GM19351 (cell line): ENCODE data around the gene RGMB.
"Not testable (repeated sequence)": the region's sequence is repeated elsewhere in the genome, so short reads cannot be mapped to it uniquely, and the experiment has no call there.

ENCODE experiments used
- ATAC-seq: cut with Tn5 transposase; IDR thresholded peaks from one replicate; pipeline ENCODE4 v1.9.1; 2021; ENCODE audit warnings: mild to moderate bottlenecking, moderate library complexity; ENCODE audit not compliant: unreplicated experiment

Gene RGMB, protein sequence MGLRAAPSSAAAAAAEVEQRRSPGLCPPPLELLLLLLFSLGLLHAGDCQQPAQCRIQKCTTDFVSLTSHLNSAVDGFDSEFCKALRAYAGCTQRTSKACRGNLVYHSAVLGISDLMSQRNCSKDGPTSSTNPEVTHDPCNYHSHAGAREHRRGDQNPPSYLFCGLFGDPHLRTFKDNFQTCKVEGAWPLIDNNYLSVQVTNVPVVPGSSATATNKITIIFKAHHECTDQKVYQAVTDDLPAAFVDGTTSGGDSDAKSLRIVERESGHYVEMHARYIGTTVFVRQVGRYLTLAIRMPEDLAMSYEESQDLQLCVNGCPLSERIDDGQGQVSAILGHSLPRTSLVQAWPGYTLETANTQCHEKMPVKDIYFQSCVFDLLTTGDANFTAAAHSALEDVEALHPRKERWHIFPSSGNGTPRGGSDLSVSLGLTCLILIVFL

DNA sequence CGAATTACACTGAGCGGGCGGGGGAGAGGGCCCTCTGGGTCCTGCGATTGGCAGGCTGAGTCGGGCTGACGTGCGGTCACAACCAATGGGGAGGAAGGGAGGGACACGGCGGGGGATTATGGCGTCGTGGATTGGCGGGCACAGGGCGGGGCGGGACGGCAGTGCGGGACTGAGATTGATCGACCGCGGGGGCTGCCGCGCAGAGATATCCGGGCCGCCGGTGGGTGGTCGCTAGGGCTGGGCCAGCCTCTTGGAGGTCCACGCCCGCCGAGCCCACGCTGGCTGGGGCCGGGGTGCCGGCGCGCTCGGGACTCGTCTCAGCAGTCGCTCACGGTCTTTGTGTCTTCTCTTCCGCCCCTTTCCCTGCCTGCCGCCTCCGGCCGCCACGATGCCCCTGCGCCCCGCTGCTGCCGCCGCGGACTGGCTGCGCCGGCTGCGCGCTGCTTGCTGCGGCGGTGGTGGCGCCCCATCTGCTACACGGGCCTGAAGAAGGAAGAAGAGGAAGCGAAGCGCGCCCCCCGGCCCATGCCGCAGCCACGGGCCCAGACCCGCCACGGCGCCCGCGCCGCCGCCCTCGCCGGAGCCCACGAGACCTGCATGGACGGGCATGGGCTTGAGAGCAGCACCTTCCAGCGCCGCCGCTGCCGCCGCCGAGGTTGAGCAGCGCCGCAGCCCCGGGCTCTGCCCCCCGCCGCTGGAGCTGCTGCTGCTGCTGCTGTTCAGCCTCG, at the start of gene RGMB:
Gene RGMB, plus strand, starts transcription at position 200 of the 728 bp plus-strand sequence. Its CDS starts 408 bp downstream, at position 608.
- ATAC-seq: peak; percentile 74

DNA sequence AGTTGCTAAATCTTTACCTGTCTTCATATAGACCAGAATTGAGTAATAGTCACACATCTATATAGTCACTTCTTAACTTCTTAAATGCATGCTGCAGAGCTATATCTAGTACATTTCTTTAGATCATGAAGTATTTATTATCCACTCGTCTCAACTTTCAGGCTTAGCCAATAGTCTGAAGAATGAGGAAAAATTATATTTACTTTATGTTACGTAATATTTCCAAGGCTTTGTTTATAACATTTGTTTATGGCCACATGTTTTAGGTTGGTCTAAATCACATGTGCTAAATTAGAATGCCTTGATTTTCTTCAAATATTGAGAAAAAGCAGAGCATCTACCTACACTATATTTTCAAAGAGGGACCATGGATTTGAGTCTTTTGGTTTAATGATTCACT, 47.2 kb upstream of the RGMB start:
- no peak for ATAC-seq

DNA sequence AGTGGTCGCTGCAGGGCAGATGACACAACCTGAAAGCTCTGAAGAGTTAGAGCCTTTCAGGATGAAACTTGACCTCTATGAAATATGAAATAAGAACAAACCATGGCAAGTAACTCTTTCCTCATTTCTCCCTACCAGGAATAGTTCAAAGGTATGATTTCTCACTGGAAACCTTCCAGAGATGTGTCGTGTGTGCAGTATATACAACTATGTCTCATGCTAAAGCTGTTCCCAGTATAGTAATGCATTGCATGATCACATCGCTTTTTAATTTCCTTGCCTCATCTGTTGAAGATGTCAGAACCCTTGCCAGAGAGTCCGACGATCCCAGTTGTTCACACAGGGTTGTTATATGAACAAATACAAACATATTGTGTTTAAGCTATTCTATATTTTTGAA, 45.8 kb upstream of the RGMB start:
- ATAC-seq: no peak

DNA sequence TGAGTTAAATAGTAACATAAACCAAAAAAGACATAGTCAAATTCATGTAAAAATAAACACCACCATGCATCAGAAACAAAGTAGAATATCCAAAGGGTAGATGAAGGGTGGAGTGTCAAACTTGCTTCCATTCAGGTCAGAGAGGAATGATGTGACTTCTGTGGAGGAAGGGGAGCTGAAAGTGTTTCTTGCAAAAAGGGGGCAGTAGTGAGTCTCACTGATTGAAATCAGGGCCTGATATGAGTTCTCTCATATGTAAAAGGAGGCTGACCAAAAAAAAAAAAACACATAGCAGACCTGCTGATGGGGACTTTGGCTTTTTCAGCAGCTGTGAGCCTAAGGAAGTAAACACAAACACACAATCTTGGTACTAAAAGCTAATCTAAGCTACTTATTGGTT, 38.8 kb upstream of the RGMB start:
- ATAC-seq: no peak

DNA sequence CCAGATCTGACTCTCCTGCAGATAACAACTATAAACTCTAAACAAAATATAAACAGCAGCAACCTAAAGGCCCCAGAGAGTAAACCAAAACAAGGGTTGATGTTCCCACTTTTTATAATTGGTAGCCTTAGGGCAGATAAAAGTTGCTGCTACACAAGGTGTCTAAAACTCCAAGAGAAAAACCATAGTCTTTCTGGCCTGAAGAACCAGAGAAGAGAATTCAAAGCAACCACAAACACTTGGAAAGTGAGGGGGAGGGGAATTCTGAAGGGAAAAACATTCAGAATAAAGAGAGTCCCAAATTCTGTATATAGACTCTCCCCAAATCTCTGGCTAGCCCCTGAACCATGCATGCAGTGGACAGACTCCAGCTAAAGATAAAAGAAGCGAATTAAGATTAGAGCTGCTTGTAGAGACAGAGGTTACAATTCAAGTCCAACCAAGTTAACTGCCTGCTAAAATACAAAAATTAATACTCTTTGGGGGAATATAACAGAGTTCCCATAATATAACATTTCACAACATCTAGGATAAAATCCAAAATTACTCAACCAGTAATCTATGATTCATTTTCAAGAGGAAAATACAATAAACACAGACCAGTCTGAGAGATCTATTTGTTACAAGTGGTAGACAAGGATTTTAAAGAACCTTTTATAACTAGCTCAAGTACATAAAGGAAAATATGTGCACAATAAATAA, 37.5 kb upstream of the RGMB start:
- no peak for ATAC-seq

DNA sequence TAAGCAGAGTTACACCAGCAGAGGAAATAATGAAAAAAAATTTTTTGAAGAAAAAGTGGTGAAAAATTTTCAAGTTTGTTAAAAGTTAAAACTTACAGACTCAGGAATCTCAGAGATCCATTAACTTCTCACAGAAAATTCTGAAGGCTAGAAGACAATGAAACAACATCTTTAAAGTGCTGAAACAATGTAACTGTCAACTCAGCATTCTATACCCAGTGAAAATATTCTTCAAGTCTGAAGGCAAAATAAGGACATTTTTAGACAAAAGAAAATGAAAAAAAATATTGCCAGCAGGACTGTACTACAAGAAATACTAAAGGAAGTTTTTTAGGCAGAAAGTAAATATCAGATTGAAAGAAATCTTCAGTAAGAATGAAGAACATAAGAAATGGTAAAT, 36.7 kb upstream of the RGMB start:
- no peak for ATAC-seq

DNA sequence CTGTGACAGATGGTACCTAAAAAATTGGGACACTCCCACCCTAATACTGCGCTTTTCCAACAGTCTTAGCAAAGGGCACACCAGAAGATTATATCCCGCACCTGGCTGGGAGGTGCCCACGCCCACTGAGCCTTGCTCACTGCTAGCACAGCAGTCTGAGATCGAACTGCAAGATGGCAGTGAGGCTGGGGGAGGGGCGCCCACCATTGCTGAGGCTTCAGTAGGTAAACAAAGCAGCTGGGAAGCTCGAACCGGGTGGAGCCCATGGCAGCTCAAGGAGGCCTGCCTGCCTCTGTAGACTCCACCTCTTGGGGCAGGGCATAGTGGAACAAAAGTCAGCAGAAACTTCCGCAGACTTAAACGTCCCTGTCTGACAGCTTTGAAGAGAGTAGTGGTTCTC, 36.0 kb upstream of the RGMB start:
- not testable (repeated sequence) for ATAC-seq

DNA sequence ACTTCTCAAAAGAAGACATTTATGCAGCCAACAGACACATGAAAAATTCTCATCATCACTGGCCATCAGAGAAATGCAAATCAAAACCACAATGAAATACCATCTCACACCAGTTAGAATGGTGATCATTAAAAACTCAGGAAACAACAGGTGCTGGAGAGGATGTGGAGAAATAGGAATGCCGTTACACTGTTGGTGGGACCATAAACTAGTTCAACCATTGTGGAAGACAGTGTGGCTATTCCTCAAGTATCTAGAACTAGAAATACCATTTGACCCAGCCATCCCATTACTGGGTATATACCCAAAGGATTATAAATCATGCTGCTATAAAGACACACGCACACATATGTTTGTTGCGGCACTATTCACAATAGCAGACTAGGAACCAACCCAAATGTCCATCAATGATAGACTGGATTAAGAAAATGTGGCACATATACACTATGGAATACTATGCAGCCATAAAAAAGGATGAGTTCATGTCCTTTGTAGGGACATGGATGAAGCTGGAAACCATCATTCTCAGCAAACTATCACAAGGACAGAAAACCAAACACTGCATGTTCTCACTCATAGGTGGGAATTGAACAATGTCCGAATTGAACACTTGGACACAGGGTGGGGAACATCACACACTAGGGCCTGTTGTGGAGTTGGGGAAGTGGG, 34.8 kb upstream of the RGMB start:
- ATAC-seq: not testable (repeated sequence)

DNA sequence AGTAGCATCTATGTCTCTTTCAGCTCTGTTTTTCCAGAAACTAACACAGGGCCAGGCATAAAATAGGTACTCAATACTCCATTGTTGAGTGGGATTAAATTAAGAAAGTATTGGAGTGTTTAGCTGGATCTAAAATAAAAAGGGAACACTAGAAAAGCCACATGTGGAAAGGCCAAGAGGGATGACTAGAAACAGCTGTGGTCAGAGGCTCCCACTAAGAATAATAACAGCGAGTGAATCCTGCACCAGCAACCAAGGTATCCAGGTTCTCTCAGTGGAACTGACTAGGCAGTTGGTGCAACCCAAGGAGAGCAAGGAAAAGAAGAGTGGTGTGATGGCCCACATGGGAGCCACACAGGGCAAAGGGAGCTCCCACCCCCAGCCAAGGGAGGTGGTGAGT, 31.5 kb upstream of the RGMB start:
- no peak for ATAC-seq

DNA sequence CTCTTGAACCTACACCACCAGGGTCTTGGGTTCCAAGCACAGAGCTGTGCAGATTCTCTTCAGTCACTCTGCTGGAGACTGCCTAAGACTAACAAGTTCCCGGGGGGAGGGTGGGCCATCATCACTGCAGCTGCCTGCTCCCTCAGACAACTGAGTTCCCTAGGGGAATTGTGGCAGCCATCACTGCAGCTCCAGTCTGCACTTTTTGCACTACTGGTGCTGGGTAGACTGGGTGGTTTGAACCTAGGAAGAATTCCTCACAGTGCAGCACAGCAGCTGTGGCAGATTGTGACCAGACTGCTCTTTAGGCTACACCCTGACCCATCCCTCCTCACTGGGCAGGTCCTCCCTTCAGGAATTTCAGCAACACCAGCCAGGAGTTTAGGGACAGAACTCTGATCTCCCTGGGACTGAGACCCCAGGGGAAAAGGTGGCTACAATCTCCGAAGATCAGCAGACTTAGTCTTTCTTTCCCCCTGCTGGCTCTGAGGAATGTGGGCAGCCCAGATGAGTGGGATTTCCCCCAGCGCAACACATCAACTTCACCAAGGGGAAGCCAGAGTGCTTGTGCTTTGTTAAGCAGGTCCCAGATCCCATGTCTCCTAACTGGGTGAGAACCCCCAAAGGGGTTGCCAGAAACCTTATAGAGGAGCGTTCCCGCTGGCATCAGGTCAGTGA, 30.9 kb upstream of the RGMB start:
- no peak for ATAC-seq

DNA sequence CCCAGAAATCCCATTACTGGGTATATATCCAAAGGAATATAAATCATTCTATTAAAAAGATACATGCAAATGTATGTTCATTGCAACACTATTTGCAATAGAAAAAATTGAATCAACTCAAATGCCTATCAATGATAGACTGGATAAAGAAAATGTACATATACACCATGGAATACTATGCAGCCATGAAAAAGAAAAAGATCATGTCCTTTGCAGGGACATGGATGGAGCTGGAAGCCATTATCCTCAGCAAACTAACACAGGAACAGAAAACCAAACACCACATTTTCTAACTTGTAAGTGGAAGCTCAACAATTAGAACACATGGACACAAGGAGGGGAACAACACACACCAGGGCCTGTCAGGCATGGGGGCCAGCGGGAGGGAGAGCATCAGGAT, 25.2 kb upstream of the RGMB start:
- not testable (repeated sequence) for ATAC-seq

DNA sequence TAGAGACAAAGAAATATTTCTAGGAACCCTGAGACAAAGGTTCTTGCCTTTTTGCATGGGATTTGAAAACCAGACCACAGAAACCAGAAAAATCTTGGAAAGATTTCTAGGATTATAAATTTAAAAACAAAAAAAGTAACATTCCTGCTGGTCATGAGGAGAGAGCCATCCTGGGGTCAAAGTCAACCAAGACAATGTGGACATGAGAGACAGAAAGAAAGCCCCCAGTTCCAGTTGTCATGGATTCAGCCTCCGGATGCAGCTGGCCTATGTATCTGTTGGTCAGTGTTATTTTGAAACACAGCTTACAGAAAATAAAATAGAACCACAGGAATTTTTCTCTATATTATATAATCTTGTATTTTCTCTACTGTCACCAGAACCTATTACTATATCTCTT, 24.4 kb upstream of the RGMB start:
- no peak for ATAC-seq

DNA sequence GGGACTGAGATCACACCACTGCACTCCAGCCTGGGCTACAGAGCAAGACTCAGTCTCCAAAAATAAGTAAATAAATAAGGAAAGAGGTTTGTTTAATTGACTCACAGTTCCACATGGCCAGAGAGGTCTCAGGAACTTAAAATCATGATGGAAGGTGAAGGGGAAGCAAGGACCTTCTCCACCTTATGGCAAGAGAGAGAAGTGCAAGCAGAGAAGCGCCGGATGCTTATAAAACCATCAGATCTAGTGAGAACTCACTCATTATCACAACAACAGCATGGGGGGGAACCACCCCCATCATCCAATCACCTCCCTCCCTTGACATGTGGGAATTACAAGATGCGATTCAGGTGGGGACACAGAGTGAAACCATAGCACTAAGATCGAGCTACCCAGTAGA, 22.8 kb upstream of the RGMB start:
- ATAC-seq: peak; percentile 96

DNA sequence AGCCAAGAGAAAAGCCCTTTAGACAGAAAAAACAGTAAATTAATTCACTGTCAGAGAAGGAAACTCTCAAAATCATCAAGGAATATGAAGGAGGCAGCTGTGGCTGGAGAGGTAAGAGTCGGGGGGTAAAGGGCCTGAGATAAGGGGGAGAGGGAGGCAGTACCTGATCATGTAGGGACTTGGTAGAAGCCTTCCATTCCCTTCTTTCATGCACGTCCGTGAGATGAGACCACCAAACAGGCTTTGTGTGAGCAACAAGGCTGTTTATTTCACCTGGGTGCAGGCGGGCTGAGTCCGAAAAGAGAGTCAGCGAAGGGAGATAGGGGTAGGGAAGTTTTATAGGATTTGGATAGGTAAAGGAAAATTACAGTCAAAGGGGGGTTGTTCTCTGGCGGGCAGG, 21.1 kb upstream of the RGMB start:
- not testable (repeated sequence) for ATAC-seq

DNA sequence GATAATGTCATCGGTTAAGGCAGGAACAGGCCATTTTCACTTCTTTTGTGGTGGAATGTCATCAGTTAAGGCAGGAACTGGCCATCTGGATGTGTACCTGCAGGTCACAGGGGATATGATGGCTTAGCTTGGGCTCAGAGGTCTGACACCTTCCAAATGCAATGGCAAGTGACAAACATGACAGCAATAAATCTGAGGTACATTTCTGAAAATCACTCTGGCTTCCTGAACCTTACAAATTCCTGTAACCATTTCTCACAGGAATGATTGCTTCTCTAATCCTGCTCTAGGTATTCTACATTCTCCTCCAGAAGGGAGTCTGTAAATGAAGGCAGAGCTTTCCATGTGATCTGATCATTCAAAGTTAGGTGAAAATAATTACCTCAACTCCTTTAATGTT, 20.7 kb upstream of the RGMB start:
- not testable (repeated sequence) for ATAC-seq

DNA sequence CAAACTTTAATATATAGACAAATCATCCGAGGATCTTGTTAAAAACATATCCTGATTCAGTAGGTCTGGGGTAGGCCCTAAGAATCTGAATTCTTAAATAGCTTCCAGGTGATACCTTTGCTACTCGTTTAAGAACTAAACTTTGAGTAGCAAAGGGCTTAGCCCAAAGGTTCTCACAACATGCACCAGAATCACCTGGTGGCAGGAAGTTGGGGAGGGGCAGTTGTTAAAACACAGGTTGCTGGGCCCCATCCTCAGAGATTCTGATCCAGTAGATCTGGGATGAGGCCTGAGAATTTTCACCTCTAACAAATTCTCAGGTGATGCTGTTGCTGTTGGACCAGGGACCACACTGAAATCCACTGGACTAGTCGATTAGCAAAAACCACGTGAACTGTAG, 20.0 kb upstream of the RGMB start:
- ATAC-seq: no peak

DNA sequence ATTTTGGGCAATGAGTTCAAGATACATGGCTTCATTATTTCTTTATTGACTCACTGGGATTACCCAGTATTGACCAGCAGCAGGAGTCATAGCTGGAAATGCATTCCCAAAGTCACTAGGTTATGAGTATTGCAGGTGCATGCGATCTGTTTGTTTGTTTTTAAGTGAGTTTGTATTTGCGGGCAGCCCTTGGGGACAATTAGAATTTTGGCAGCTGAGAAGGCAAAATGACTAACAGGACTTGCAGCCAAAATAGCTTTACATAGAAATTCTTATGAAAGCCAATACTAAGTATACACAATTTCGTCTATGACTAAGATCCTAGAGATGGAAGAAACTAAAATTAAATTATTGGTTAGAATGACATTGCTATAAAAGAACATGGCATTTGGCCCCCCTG, 18.1 kb upstream of the RGMB start:
- no peak for ATAC-seq

DNA sequence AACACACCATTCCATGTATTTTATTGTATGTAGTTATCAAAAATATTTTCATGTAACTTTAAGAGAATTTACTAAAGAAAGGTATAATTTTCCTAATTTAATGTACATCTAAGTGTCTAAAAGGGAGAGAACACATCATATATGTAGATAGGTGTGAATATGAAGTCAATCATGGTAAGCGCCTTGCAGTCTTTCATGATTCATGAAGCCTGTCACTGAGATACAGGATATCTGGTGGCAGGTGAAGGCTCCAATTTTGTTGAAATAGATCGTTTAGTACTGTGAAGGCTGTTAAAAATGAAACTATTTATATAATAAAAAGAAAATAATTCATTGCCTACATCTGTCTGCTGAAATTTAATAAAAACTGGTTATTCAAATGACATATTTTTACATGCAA, 15.5 kb upstream of the RGMB start:
- ATAC-seq: no peak

DNA sequence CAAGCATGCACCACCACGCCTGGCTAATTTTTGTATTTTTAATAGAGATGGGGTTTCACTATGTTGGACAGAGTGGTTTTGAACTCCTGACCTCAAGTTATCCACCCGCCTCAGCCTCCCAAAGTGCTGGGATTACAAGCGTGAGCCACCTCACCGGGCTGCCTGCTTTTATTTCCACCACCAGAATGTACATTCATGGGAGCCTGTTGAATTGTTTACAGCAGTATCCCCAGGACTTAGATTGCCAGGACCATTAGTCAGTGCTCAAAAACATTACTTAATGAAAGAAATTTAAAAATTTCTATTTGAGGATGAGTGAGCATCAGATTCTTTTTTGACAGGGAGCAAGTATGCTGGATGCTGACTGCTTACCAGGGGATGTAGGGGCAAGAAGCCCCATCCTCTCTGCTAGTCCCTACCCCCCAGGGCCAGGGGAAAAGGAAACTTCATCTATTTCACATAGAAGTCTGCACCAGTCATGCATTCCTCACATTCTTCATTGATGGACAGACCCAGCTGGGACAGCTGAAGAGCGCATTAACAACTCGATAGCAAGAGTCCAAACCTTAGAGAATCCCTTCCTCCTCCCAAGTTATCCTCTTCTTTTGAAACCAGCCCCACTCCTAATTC, 10.3 kb upstream of the RGMB start:
- ATAC-seq: no peak

DNA sequence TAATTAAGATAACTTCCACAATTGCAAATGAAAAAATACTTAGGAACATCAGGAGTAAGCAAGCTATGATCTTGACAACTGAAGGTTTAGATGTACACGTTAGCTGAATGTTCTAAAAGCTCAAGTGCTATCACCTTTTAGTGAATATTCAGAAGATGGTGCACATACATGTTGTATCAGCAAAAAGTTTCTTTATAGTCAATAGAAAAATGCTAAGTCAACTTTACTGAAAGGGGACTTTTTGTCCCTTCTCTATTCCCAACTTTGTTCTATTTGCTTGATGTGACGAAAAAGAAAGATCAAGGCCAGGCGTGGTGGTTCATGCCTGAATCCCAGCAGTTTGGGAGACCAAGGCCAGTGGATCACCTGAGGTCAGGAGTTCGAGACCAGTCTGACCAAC, 7.6 kb upstream of the RGMB start:
- no peak for ATAC-seq
